ENCODE results near the gene SHE. TPM values are rescaled to one million over a fixed set of nuclear protein-coding genes. Genes with fewer than 3 reads are reported as not detected.

The SHE gene
- total RNA-seq, 4 donors from 2014 or later: 5.0 to 6.9 (median 6.2) TPM

DNA sequence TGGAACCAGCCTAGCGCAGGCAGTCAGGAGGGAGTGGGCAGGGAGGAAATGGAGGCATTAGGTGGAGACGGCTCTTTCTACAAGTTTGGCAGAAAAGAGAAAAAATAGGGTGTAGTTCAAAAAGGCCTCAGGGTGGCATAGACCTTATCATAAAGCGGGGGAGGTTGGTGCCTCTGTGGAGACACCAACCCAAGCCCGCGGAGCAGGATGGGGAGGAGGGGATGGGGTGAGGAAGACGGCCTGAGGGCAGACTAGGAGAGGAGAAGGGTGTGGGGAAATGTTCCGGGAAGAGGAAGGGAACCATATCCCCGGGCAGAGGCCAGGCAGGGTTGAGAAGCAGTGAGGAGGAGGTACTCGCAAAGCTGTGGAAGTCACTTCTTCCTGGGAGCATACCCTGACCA is 17.4 kb upstream of the SHE start:
- no peak for TF ChIP-seq POLR2A (IDR thresholded peaks at IDR 0.05)
- H3K4me1 ChIP-seq: peaks cover 0 to 5% of the 10 kb centered on the region in 2 donors
- no peak for ATAC-seq
- DNase-seq: no peak
- no peaks in the 10 kb centered on the region for H3K36me3 ChIP-seq
- no peak overlapping the region for H3K4me3 ChIP-seq
- H3K9me3 ChIP-seq: no peaks in the 10 kb centered on the region
- H3K27me3 ChIP-seq: no peaks in the 10 kb centered on the region
- in situ Hi-C loops (cut with MboI; ENCODE audit: low sequenced_read_pairs in 4 of 4) (no loop called here), intact Hi-C loops (cut with DNase I; ENCODE audit: low total_unique reads) (no loop called here)
- H3K27ac ChIP-seq: no peak overlapping the region

DNA sequence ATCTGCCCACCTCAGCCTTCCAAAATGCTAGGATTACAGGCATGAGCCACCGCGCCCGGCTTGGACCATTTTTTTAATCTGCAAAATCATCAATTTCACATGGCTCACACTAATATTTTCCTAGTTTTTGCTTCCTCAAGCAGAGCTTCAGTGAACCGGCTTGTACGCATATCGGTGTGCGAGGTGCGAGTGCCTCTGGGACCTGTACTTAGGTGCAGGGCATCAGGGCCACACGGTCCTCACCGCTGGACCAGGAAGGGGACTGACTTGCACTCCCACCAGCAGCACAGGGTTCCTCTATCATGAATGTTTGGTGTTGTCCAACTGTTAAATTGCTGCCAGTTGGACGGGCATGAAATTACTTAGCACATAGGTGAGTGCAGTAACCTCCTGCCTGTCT is 15.4 kb upstream of the SHE start:
- Histone ChIP-seq H3K27me3 (no peaks in the 10 kb centered on the region), H3K27ac (no peak overlapping the region), H3K4me3 (no peak overlapping the region), H3K9me3 (no peaks in the 10 kb centered on the region), H3K4me1 (peaks cover 0 to 5% of the 10 kb centered on the region in 2 donors), H3K36me3 (no peaks in the 10 kb centered on the region)
- DNase-seq (no peak), ATAC-seq (no peak)
- TF ChIP-seq, protein P1, sequence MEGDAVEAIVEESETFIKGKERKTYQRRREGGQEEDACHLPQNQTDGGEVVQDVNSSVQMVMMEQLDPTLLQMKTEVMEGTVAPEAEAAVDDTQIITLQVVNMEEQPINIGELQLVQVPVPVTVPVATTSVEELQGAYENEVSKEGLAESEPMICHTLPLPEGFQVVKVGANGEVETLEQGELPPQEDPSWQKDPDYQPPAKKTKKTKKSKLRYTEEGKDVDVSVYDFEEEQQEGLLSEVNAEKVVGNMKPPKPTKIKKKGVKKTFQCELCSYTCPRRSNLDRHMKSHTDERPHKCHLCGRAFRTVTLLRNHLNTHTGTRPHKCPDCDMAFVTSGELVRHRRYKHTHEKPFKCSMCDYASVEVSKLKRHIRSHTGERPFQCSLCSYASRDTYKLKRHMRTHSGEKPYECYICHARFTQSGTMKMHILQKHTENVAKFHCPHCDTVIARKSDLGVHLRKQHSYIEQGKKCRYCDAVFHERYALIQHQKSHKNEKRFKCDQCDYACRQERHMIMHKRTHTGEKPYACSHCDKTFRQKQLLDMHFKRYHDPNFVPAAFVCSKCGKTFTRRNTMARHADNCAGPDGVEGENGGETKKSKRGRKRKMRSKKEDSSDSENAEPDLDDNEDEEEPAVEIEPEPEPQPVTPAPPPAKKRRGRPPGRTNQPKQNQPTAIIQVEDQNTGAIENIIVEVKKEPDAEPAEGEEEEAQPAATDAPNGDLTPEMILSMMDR (IDR thresholded peaks at IDR 0.05 in 4 of 5, conservative IDR thresholded peaks at IDR 0.05 in 1 of 5): no peak
- no peak for TF ChIP-seq POLR2A (IDR thresholded peaks at IDR 0.05)
- in situ Hi-C loops (cut with MboI; ENCODE audit: low sequenced_read_pairs in 4 of 4) (no loop called here), intact Hi-C loops (cut with DNase I; ENCODE audit: low total_unique reads) (no loop called here)

DNA sequence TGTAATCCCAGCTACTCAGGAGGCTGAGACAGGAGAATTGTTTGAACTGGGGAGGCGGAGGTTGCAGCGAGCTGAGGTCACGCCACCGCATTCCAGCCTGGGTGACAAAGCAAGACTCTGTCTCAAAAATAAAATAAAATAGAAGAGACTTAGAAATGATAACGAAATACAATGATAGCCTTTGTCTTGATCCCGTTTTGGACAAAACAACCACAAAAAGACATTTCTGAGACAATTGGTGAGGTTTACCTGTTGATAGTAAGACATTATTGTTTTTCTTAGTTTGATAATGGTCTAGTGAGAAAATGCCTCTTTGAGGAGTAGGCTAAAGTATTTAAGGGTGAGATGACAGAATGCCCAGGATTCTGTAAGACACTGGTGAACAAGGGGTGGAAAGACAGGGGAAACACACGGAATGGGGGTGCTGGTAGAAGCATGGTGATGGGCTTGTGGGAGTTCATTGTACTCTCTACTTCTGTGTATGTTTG is 11.9 kb upstream of the SHE start:
- no peaks in the 10 kb centered on the region for H3K27me3 ChIP-seq
- intact Hi-C loops (cut with DNase I; ENCODE audit: low total_unique reads) (no loop called here), in situ Hi-C loops (cut with MboI; ENCODE audit: low sequenced_read_pairs in 4 of 4) (no loop called here)
- no peaks in the 10 kb centered on the region for H3K9me3 ChIP-seq
- no peak overlapping the region for H3K4me3 ChIP-seq
- TF ChIP-seq POLR2A (IDR thresholded peaks at IDR 0.05): no peak
- TF ChIP-seq, protein P1 (IDR thresholded peaks at IDR 0.05 in 4 of 5, conservative IDR thresholded peaks at IDR 0.05 in 1 of 5): no peak
- no peak for ATAC-seq
- no peaks in the 10 kb centered on the region for H3K36me3 ChIP-seq
- no peak for DNase-seq
- H3K27ac ChIP-seq: no peak overlapping the region
- no peaks in the 10 kb centered on the region for H3K4me1 ChIP-seq

DNA sequence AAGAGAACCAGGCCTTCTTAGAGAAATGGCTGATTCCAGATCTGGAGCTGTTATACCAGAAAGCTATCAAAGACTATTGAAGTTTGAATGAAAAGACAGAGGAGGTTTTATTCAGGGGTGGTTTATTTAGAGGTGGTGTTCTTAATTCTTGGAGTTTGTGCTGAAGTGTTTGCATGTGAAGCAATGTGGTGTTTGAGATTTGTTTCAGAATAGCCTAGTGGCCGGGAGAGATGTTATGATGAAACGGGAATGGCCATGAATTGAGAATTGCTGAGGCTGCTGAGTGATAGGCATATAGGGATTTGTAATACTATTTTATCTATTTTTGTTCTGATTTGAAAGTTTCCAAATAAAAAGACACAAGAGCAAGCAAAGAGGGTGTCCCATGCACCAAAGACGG is 10.5 kb upstream of the SHE start:
- Histone ChIP-seq H3K4me3 (no peak overlapping the region), H3K27ac (no peak overlapping the region), H3K9me3 (no peaks in the 10 kb centered on the region), H3K4me1 (no peaks in the 10 kb centered on the region), H3K27me3 (no peaks in the 10 kb centered on the region), H3K36me3 (no peaks in the 10 kb centered on the region)
- DNase-seq (no peak), ATAC-seq (no peak)
- in situ Hi-C loops (cut with MboI; ENCODE audit: low sequenced_read_pairs in 4 of 4) (no loop called here), intact Hi-C loops (cut with DNase I; ENCODE audit: low total_unique reads) (no loop called here)
- no peak for TF ChIP-seq POLR2A (IDR thresholded peaks at IDR 0.05)
- TF ChIP-seq, protein P1 (IDR thresholded peaks at IDR 0.05 in 4 of 5, conservative IDR thresholded peaks at IDR 0.05 in 1 of 5): no peak

DNA sequence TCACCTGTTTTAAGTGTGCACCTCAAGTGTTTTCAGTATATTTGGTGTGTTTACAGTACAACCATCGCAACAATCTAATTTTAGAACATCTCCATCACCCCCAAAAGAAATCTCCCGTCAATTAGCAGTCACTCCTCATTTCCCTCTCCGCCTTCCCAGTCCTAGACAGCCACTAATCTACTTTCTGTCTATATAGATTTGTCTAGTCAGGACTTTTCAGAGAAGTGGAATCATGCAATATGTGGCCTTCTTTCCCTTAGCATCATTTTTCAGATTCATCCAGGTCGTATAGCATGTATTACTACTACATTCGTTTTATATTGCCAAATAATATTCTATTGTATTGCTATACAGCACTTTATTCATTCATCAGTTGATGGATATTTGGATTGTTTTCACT is 1.7 kb upstream of the SHE start:
- DNase-seq: no peak
- Histone ChIP-seq H3K4me1 (peaks cover 4 to 5% of the 10 kb centered on the region in 2 donors), H3K36me3 (no peaks in the 10 kb centered on the region), H3K9me3 (peaks cover 0 to 2% (median 0%) of the 10 kb centered on the region in 3 donors), H3K27ac (no peak overlapping the region), H3K27me3 (peaks cover 33 to 64% (median 39%) of the 10 kb centered on the region in 3 donors), H3K4me3 (no peak overlapping the region)
- ATAC-seq: no peak
- intact Hi-C loops (cut with DNase I; ENCODE audit: low total_unique reads) (no loop called here), in situ Hi-C loops (cut with MboI; ENCODE audit: low sequenced_read_pairs in 4 of 4) (no loop called here)
- no peak for TF ChIP-seq POLR2A (IDR thresholded peaks at IDR 0.05)
- TF ChIP-seq, protein P1 (IDR thresholded peaks at IDR 0.05 in 4 of 5, conservative IDR thresholded peaks at IDR 0.05 in 1 of 5): no peak

Data from gastrocnemius medialis (tissue), 4 donors.